NB4 (cell line): Measurements from ENCODE around the gene PPP1R1B.

Experiments used
- DNase-seq: peaks from one replicate; pipeline ENCODE4 v3.0.0; 2010; ENCODE audit warnings: low read depth
- H3K4me3 ChIP-seq: one replicate; pipeline ENCODE4 v1.5.1; 2011; ENCODE audit warnings: mild to moderate bottlenecking, low read depth, low read length, moderate library complexity
- MYC ChIP-seq: IDR thresholded peaks from 2 replicates; pipeline ENCODE4 v1.6.1; 2011; ENCODE audit warnings: low read depth, low read length
- POLR2A ChIP-seq: IDR thresholded peaks from 2 replicates; pipeline ENCODE4 v1.6.1; 2011; ENCODE audit warnings: mild to moderate bottlenecking; ENCODE audit not compliant: insufficient read length; ENCODE audit errors: extremely low read depth
- TF ChIP-seq, protein P1 (sequence below): IDR thresholded peaks from 2 replicates; pipeline ENCODE4 v1.6.1; 2011; ENCODE audit warnings: low read depth, low read length
- TF ChIP-seq, protein P2 (sequence below): IDR thresholded peaks from one replicate; pipeline ENCODE4 v1.5.1; 2012; ENCODE audit warnings: low read depth, low read length

Gene PPP1R1B

GRCh38 chr17:39607057-39607850, 19.5 kb upstream of the PPP1R1B start:
- TF ChIP-seq, protein P1, sequence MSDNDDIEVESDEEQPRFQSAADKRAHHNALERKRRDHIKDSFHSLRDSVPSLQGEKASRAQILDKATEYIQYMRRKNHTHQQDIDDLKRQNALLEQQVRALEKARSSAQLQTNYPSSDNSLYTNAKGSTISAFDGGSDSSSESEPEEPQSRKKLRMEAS: no peak
- TF ChIP-seq, protein P2, sequence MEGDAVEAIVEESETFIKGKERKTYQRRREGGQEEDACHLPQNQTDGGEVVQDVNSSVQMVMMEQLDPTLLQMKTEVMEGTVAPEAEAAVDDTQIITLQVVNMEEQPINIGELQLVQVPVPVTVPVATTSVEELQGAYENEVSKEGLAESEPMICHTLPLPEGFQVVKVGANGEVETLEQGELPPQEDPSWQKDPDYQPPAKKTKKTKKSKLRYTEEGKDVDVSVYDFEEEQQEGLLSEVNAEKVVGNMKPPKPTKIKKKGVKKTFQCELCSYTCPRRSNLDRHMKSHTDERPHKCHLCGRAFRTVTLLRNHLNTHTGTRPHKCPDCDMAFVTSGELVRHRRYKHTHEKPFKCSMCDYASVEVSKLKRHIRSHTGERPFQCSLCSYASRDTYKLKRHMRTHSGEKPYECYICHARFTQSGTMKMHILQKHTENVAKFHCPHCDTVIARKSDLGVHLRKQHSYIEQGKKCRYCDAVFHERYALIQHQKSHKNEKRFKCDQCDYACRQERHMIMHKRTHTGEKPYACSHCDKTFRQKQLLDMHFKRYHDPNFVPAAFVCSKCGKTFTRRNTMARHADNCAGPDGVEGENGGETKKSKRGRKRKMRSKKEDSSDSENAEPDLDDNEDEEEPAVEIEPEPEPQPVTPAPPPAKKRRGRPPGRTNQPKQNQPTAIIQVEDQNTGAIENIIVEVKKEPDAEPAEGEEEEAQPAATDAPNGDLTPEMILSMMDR: no peak
- no peak for TF ChIP-seq MYC
- no peak for TF ChIP-seq POLR2A
- H3K4me3 ChIP-seq: no peak overlapping the region
- no peak for DNase-seq

GRCh38 chr17:39607851-39608130, 19.0 kb upstream of the PPP1R1B start, which contains the start of gene NEUROD2:
Gene NEUROD2, minus strand, starts transcription at chr17:39607920. Its CDS starts 1,321 bp downstream, at chr17:39606599.
- H3K4me3 ChIP-seq: no peak within 1 kb of the TSS
- TF ChIP-seq MYC (no peak), POLR2A (no peak)
- TF ChIP-seq, protein P1: no peak
- TF ChIP-seq, protein P2: no peak
- DNase-seq: no peak

DNA sequence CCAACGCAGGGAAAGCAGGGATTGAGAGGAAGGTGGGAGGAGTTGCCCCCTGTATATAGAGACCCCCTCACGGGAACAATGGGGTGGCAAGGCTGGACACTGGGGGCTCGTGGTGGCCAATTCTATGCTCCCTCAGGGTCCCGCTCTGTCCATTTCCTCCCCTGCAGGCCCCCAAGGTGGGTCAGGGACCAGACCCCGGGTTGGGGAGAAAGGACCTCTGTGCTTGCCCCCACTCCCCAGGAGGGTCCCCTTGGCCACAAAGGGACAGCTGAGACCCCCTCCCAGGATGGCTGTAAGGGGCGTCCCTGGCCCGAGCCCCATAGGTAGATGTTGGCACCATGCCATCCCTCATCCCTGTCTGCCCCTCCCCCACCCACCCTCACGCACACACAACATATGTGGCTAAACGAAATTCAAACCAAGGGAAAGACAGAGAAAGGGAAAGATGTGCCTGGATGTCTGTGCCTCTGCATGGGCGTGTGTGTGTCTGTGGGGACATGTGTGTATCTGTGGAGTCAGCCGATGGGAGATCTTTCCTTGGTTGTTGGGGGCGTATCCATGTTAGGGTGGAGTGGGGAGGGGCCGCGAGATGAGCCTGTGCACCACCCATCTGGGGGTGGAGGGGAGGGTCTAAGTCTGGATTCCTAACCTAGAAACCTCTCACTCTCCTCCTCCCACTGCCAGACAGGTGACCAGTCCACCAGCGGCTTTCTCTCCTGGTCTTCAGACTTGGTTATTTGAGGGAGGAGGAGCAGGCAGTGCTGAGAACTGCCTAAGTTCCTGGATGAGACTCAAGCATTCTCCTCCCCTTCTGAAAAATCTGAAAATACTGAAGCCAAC, 18.4 kb upstream of the PPP1R1B start:
- no peak overlapping the region for H3K4me3 ChIP-seq
- TF ChIP-seq, protein P2: no peak
- TF ChIP-seq, protein P1: no peak
- TF ChIP-seq POLR2A (no peak), MYC (no peak)
- no peak for DNase-seq

DNA sequence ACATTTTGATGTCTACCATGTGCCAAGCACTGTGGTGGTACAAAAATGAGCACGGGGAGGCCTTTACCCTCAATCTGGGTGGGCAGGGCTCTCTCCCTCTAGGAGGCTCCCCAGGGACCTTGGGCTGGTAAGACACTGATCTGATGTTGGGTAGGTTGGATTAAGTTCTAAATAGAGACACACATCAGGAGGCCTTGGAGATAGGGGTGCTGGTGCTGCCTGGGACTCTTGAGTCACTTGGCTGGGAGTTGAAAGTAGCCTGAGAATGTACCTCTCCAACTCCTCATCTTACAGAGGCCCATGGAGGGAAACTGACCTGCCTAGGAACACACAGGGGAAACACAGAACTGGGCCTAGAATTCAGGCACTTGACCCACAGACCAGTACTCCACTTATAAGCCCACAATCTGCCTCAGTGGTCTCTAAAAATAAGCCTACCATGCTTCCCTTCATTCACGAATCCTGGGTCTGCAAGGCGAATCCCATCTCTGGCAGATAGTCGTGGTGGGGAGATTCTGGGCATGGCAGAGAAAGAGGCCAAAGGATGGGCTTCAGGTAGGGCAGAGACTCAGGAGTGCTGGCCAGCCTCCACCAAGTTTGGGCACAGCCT, 17.2 kb upstream of the PPP1R1B start:
- no peak for DNase-seq
- TF ChIP-seq POLR2A: no peak
- TF ChIP-seq, protein P2: no peak
- no peak for TF ChIP-seq MYC
- TF ChIP-seq, protein P1: no peak
- no peak overlapping the region for H3K4me3 ChIP-seq

DNA sequence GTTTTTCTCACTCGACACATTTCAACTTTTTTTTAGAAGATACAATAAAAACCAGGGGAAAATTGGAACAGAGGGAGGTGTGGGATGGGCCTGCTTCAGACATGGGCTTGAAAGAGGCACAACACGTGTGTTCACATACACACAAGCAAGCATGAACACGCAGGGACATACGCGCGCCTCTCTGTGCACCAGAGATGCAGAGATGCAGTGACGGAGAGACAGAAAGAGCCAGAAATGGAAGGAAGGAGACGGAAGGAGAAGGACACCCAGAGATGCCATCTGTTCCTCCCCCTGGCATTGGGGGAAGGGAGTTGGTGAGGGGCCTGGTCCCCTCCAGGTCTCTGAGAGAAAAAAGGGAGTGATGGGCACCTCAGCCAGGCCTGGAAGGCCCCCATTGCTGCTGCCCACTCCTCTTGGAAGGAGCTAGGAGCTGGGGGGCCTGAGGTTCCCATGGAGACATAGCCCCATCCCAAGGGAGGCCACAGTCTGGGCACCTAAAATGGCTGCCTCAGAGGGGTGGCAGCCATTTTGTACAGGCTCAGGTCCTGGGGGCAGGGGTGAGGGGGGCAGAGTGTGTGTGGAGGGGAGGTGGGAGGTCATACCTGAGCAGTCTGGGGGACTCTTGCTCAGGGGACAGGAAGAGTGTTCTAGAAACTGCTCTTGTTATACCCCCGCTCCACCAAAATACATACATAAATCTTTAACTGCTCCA, 15.2 kb upstream of the PPP1R1B start:
- DNase-seq: no peak
- TF ChIP-seq MYC (no peak), POLR2A (no peak)
- TF ChIP-seq, protein P2: no peak
- TF ChIP-seq, protein P1: no peak
- no peak overlapping the region for H3K4me3 ChIP-seq
